ENCODE measurements around the gene SBF2. TPM values are rescaled to one million over a fixed set of nuclear protein-coding genes. Genes with fewer than 3 reads are reported as not detected.

The SBF2 gene
- total RNA-seq, 4 donors from 2014 or later = 67.5 to 92.9 (median 71.6) TPM

DNA sequence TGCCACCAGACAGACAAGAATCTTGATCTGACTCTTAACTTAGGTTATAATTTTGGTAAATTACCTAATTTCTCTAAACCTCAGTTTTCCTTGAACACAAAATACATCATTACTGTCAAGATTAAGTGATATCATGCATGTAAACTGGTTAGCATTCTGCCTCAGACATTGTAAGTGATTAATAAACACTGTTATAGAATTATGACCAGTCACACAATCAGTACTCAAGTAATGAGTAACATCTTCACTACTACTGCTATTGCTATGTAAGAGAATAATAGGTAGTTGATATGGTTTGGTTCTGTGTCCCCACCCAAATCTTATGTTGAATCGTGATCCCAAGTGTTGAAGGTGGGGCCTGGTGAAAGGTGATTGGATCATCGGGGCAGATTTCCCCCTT lies 218.9 kb downstream of the SBF2 start:
- H3K9me3 ChIP-seq = no peaks in the 10 kb centered on the region
- H3K4me3 ChIP-seq (replicated peaks in 1 of 3) = no peak overlapping the region
- H3K36me3 ChIP-seq = no peaks in the 10 kb centered on the region
- peaks cover 0 to 6% of the 10 kb centered on the region in 2 donors for H3K4me1 ChIP-seq
- no peaks in the 10 kb centered on the region for H3K27me3 ChIP-seq
- TF ChIP-seq POLR2A (IDR thresholded peaks at IDR 0.05) = no peak
- TF ChIP-seq, protein P1, sequence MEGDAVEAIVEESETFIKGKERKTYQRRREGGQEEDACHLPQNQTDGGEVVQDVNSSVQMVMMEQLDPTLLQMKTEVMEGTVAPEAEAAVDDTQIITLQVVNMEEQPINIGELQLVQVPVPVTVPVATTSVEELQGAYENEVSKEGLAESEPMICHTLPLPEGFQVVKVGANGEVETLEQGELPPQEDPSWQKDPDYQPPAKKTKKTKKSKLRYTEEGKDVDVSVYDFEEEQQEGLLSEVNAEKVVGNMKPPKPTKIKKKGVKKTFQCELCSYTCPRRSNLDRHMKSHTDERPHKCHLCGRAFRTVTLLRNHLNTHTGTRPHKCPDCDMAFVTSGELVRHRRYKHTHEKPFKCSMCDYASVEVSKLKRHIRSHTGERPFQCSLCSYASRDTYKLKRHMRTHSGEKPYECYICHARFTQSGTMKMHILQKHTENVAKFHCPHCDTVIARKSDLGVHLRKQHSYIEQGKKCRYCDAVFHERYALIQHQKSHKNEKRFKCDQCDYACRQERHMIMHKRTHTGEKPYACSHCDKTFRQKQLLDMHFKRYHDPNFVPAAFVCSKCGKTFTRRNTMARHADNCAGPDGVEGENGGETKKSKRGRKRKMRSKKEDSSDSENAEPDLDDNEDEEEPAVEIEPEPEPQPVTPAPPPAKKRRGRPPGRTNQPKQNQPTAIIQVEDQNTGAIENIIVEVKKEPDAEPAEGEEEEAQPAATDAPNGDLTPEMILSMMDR (IDR thresholded peaks at IDR 0.05) = no peak
- DNase-seq = no peak
- intact Hi-C loops (cut with DNase I) = no loop called here
- no peak overlapping the region for H3K27ac ChIP-seq
- 85 to 95% methylated on average over 2 of the region's 2 CpGs for WGBS, 2 donors

DNA sequence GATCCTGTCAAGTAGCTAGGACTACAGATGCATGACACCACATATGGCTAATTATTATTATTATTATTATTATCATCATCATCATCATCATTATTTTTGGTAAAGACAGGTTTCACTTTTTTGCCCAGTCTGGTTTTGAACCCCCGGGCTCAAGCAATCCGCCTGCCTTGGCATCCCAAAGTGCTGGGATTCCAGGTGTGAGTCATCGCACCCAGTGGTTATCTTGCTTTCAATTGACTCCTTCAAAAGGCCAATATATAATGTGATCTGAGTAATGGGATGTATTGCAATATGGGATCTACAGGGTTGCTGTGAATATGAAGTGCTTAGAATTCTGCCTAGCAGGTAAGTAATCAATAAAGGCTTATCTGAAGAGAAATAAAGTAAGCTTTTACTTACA lies 221.2 kb downstream of the SBF2 start:
- H3K27me3 ChIP-seq = no peaks in the 10 kb centered on the region
- H3K36me3 ChIP-seq = no peaks in the 10 kb centered on the region
- WGBS, 2 donors = 98 to 100% methylated on average over 3 of the region's 3 CpGs
- H3K27ac ChIP-seq = no peak overlapping the region
- no peak for DNase-seq
- no peaks in the 10 kb centered on the region for H3K9me3 ChIP-seq
- H3K4me3 ChIP-seq (replicated peaks in 1 of 3) = no peak overlapping the region
- intact Hi-C loops (cut with DNase I) = no loop called here
- TF ChIP-seq, protein P1 (IDR thresholded peaks at IDR 0.05) = no peak
- no peak for TF ChIP-seq POLR2A (IDR thresholded peaks at IDR 0.05)
- H3K4me1 ChIP-seq = peaks cover 0 to 6% of the 10 kb centered on the region in 2 donors

DNA sequence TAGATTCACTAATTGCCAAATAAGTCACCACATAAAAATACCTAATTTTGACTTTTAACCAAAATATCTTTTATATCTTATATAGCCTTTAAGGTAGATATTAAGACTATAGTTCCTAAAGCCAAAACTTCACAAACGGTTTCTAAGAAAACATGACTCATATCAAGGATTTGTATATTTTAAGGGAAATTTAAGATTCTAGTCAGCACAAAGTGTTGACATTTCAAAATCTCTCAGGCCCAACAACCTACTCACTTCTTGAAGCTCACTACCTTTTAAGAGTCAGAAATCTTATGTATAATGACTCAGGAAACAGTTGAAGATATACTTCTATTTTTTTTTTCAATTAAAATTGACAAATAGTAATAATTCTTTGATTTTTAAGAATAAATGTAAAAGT lies 221.9 kb downstream of the SBF2 start:
- H3K27ac ChIP-seq = no peak overlapping the region
- no peaks in the 10 kb centered on the region for H3K9me3 ChIP-seq
- peaks cover 0 to 6% of the 10 kb centered on the region in 2 donors for H3K4me1 ChIP-seq
- no peaks in the 10 kb centered on the region for H3K27me3 ChIP-seq
- 74 to 81% methylated on average over 1 of the region's 1 CpG for WGBS, 2 donors
- no peak overlapping the region for H3K4me3 ChIP-seq (replicated peaks in 1 of 3)
- no peak for DNase-seq
- intact Hi-C loops (cut with DNase I) = no loop called here
- no peak for TF ChIP-seq POLR2A (IDR thresholded peaks at IDR 0.05)
- TF ChIP-seq, protein P1 (IDR thresholded peaks at IDR 0.05) = no peak
- no peaks in the 10 kb centered on the region for H3K36me3 ChIP-seq

DNA sequence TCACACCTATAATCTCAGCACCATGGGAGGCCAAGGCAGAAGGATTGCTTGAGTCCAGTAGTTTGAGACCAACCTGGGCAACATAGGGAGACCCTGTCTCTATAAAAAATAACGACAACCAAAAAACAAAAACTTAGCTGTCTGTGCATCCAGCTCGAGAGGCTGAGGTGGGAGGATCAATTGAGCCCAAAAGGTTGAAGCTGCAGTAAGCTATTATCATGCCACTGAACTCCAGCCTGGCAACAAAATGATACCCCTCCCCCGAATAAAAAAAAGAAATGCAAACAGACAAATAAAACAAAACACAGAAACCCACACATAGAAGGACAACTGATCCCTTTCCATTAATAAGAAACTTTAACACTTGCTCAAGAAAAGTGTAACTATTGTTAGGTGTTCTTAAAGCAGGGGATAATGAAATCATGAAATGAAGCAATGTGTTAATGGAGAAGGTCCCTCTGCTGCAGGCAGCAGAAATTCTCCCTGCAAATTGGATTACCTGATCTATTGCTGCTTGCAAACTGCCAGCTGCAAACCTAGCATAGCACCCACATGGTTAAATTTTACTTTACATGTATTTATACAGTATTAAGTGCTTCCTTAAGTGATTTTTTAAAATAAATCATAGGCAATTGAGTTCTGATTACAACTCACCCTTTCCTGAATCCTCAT lies 226.3 kb downstream of the SBF2 start:
- H3K27ac ChIP-seq = no peak overlapping the region
- intact Hi-C loops (cut with DNase I) = no loop called here
- no peaks in the 10 kb centered on the region for H3K27me3 ChIP-seq
- TF ChIP-seq POLR2A (IDR thresholded peaks at IDR 0.05) = no peak
- TF ChIP-seq, protein P1 (IDR thresholded peaks at IDR 0.05) = no peak
- no peaks in the 10 kb centered on the region for H3K9me3 ChIP-seq
- no peaks in the 10 kb centered on the region for H3K4me1 ChIP-seq
- 93% methylated on average over 3 of the region's 3 CpGs for WGBS, 2 donors
- DNase-seq = no peak
- no peak overlapping the region for H3K4me3 ChIP-seq (replicated peaks in 1 of 3)
- H3K36me3 ChIP-seq = no peaks in the 10 kb centered on the region

DNA sequence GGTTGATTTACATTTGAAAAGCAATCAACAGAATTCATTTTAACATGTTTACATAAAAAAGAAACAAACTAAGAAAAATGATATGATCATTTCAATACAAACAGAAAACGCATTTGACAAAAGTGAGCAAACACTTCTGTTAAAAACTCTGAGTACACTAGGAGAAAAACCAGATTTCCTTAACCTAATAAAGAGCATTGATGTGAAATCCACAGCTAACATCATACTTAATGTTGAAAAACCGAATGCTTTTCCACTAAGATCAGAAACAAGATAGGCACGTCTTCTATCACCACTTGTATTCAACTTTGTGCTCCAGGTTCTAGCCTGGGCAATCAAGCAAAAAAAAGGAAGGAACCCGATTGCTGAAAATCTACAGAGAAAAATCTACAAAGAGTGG lies 227.6 kb downstream of the SBF2 start:
- intact Hi-C loops (cut with DNase I) = no loop called here
- no peak overlapping the region for H3K4me3 ChIP-seq (replicated peaks in 1 of 3)
- H3K4me1 ChIP-seq = no peaks in the 10 kb centered on the region
- 31 to 44% methylated on average over 4 of the region's 4 CpGs for WGBS, 2 donors
- DNase-seq = no peak
- H3K36me3 ChIP-seq = no peaks in the 10 kb centered on the region
- TF ChIP-seq POLR2A (IDR thresholded peaks at IDR 0.05) = no peak
- TF ChIP-seq, protein P1 (IDR thresholded peaks at IDR 0.05) = no peak
- no peak overlapping the region for H3K27ac ChIP-seq
- no peaks in the 10 kb centered on the region for H3K9me3 ChIP-seq
- no peaks in the 10 kb centered on the region for H3K27me3 ChIP-seq
